Stimulated activated CD4-positive, alpha-beta T cell treated with anti-CD3 and anti-CD28 coated beads, TNF-alpha, amount 100 ng/mL, for 4 hours (primary cell): Measurements from ENCODE around the gene HIPK1.

Experiments used
- DNase-seq, 3 experiments: peaks; one replicate each; pipeline ENCODE4 v3.0.0-alpha.2; 2020; ENCODE audit warnings: low read depth in 3 of 3

Gene HIPK1

DNA sequence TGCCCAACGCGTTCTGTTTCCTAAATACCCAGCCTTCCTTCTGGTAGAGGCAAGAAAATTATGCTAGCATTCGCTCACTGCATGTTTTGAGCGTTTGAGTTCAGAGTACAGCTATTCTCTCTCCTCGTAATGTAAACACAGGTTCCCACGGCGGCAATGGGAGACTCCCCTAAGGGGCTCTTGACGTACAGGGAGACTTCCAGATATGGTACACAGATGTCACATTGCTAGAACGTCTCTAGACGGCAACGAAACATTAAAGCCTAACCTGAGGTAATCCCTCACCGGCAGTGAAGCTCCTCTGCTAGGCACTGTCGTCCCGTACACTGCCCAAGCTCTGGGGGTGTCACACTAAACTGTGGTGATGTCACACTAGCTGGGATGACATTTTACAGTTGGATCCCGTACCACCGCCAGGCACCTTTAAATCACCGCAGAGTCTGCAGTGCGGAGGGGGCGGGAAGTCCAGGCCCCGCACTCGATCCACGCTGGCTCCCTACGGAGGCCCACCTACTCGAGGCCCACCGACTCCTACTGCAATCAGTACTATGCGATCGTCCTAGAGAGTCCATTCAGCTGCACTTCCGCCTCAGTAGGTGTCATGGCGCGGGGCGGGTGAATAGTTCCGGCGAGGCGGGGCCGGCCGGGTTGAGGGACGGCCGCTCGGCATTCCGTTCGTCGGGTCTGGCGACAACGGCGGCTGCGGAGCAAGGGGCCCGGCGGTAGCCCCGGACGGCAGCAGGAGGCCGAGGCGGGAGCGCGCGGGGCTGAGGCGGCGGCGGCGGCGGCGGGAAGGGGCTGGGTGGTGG lies at the start of gene HIPK1:
Gene HIPK1, plus strand, starts transcription at position 384 of the 809 bp plus-strand sequence.
- peak; percentile 82 to 87 (median 85) for DNase-seq

DNA sequence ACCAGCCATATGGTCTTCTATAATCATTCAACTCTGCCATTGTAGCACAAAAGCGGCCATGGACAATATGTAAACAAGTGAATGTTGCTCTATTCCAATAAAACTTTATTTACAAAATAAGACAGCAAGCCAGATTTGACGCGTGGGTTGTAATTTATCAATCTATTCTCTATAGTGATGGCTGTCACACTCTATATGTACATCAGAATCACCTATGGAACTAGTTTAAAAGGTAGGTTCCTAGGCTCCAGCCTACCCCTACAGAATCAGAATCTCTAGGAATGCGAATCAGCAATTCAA lies 49.4 kb upstream of the HIPK1 start:
- no peak for DNase-seq

DNA sequence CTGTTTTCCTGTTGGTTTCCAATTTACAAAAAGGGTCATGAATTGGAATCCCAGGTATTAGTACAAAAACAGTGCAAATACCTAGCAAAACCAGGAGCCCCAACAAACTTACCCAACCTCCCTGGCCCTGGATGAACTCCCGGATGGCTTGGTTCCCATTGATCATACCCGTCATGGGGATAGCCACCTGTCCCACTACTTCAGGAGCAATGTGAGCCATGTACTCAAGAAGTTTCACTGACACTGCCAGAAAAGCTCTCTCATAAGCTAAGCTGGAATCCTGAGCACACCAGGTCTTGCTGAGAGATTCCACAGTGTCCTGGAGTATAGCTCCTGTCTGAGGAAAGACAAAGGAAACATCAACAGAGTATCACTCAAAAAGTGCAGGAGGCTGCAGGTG lies 47.5 kb upstream of the HIPK1 start:
- no peak for DNase-seq

DNA sequence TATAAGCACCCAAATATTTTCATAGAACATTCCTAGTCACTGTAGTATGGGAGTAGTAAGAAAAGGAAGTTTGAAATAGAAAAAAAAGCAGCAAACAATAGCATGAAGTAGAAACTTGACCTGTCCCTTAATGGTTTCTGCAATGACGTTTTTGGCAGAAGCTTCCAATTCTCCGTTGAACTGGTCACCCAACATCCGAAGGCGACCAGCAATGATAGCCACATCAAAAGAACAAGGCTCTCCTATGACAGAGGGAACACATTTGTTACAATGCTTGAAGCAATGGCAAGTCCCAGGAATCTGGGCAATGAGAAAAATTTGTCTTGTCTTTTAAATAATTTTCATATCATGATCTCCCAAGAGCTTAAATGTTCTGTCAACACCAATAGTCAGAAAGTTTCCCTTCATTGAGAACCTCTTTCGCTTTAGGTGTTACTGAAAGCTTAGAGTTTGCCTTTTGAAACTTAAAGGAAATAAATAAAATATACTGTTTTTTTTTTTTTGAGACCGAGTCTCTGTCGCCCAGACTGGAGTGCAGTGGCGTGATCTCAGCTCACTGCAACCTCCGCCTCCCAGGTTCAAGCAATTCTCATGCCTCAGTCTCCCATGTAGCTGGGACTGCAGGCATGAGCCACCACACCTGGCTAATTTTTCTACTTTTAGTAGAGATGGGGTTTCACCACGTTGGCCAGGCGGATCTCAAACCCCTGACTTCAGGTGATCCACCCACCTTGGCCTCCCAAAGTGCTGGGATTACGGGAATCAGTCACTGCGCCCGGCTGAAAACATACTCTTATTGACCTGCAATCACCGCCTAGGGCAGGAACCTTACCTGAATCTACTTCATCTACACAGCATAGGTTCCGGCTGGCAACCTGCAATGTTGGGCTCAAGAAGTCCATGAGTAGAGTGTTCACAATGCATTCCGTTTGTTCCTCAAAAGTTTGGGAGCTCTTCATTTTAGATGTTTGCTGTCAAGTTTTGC lies 42.4 kb upstream of the HIPK1 start:
- no peak for DNase-seq

DNA sequence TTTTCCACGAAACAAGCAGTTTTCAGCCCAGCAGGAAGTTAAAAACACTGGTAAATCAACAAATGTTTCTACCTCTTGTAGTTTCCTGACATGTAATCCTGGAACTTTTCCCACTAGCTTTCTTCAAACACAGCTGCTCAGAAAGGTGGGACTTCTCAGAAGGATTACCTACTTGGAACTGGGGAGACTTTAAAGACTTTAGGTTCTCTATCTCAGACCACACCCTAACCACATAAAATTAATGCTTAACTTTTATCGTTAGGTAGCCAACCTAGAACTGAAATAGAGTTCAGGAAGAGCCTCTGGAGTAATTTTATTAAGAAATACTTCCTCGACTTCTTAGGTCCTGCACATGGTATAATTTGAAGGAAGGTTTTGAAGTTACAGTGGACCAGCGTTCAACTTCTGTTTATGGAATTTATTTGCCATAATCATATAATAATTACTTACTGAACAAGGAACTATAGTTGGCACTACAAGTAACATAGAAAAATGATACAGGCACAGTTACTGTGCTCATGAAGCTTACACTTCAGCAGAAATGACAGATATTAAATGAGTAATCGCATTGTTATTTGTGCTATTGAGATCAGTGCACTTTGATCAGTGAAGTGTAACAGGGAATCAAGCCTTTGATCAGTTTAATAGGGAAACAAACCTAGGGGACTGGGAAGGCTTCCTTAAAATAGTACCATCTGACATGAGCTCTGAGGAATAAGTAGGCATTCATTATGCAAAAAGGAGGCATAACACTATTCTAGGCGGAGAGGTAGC lies 41.5 kb upstream of the HIPK1 start, which contains the start of gene BCL2L15:
Gene BCL2L15, minus strand, starts transcription at position 180 of the 774 bp plus-strand sequence. CDS start 206 bp downstream, outside the sequence.
- DNase-seq, result no peak

DNA sequence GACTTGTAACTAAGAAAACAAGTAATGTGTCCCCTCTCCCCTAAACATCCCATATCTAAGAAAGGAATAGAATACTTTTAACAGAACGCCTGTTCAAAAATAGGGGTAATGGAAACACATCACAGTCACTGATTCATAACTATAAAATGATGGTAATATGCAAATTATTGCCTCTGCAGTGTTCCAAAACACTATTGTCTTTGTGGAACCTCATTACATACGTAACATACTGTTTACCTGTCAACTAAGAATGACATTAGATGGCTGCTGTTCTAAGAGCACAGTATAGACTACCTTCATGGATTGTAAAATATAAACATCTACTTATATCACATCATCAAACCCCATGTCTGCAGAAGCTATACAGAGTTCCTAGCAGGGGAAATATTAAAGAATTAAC lies 38.3 kb upstream of the HIPK1 start:
- no peak for DNase-seq

DNA sequence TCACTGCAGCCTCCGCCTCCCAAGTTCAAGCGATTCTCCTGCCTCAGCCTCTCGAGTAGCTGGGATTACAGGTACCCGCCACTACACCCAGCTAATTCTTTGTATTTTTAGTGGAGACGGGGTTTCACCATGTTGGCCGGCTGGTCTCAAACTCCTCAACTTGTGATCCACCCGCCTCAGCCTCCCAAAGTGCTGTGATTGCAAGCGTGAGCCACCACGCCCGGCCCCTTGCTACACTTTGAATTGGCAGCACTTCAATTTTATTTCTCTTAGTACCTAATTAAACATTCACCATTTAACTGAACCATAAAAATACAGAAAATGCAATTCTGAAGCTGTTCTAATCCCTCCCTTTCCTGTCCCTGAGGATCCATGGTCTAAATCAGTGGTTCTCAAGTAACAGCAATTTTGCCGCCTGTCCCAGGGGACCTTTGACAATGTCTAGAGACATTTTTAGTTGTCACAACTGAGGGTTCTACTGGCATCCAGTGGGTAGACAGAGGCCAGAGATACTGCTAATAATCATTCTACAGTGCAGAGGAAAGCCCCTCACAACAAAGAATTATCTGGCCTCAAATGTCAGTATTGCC lies 37.4 kb upstream of the HIPK1 start:
- DNase-seq, result no peak

DNA sequence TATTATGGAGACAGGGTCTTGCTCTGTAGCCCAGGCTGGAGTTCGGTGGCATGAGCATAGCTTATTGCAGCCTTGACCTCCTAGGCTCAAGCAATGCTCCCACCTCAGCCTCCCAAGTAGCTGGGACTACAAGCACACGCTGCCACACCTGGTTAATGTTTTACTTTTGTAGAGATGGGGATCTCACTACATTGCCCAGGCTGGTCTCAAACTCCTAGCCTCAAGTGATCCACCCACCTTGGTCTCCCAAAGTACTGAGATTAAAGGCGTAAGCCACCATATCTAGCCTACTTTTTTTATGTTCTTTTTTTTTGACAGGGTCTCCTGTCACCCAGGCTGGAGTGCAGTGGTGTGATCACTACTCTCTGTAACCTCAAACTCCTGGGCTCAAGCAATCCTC lies 35.9 kb upstream of the HIPK1 start:
- DNase-seq, result no peak

DNA sequence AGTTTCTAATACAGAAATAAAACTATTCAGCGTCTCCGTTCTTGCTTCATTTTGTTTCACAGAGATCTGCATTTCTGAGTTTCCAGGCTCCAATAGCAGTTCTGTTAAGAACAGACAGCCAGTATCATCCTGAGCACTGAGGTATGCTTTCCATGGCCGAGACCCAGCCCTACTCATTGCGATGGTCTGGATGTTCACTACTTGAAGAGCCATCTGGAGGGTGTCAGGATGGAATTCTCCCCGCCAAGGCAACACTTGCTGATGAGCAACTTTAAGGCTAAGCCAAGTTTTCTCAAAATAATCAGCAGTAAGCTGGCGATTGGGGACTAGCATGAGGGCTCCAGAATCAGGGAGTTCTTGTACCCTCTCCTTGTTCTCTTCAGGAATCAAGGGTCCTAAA lies 34.0 kb upstream of the HIPK1 start:
- no peak for DNase-seq

DNA sequence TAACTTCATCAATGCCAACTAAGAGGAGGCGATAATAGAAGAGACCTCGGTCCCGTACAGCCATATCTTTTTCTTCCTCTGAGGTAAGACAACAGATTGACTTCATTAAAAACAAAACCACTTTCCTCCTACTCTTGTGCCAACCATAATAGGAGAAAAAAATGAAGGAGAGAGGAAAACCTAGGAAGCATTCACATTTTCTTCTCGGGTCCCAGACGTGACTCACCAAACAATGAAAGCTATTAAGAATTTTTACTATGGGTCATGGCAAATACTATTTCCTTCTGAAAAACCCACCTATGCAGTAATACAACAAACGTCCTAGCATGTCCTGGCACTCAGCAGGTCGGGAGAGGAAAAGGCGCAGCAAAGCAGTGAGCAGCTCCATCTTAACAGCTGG lies 33.2 kb upstream of the HIPK1 start:
- no peak for DNase-seq

DNA sequence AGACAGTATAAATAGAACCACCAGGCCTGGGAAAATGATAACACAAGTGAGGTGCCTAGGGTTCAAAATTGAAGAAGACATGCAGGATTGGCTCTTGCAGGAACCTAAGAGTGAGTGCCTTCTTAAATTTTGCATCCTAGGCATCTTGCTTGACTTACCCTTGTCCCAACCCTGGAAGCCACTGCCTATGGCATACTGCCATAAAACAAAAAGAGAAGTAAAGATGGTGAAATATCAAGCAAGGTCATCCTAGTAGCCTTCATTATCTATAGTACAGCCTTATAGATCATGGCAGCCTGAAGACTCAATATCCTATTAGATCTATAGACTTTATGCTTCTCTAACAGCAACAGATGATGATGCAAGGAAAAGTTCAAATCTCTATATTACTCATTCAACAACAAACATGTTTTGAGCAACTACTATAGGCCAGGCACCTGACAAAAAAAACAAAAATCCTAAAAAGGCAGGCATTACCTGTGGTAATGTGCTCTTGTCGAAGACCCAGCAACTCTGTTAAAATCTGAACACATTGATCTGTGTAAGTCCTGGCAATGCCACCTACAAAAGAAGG lies 30.8 kb upstream of the HIPK1 start:
- DNase-seq, result no peak

DNA sequence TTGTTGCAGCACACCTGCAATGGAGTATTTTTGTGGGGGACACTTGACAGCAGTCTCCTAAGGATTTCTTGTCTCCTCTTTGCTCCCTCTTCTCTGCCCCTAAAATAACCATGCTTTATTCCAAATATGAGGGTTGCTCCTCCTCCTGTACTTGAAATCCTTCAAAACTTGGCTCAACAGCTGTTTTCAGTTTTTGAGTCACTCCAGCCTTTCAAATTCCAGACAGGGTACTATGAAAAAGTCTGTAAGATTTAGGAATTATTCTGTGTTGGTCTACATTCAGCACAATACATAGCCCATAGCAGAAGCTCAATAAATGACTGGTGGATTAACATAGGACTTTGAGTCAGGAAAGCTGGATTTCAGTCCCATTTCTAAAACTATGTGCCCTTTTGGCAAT lies 30.0 kb upstream of the HIPK1 start:
- DNase-seq, result no peak

DNA sequence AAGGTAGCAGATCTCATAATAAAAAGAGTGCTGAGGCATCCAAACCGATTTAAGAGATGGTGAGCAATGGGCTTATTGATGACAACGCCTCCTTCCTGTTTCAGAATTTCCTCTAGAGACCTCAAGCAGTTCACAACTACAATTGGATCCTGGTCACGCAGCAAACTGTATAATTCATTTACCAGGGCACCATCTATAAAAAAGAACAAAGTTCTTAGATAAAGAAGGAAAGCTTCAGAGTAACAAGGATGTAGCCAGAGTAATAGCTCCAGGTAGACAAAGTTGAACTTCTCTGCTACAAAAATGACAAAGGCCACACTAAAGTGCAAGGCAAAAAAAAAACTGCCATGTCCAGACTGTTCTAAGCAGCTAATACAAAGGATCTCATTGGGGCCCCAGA lies 27.9 kb upstream of the HIPK1 start:
- no peak for DNase-seq

DNA sequence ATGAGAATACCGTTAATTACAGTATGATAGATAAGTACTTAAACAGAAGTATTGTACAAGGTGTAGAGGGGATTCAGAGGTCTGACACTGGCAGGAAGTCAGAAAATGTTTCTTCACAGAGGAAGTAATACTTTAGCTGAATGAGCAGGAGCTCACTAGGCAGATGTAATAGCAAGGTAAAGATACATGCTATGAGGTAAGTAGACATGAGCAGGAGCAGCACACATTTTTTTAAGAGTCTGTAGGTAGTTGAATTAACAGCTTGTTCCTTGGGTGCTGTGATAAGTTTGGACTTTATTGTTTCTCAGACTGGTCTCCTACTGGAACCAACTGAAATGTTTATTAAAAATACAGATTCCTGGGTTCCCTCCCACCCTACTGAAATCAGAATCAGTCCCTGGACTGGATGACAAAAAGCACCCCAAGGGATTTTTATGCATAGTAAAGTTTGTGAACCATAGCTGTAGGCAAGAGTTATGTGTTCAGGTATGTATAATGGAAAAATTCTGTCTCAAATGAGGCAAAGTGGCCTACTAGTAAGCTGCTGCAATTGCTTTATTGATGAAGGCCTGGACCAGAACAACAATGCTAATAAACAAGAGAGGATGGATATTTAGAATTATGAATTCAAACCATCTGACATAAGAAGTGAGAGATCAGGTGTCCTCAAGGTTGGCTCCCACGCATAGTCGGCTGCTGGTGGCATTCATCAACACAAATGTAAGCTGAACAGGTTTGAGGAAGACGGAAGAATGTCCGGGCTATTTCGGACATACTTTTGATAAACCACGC lies 25.4 kb upstream of the HIPK1 start:
- DNase-seq, result no peak

DNA sequence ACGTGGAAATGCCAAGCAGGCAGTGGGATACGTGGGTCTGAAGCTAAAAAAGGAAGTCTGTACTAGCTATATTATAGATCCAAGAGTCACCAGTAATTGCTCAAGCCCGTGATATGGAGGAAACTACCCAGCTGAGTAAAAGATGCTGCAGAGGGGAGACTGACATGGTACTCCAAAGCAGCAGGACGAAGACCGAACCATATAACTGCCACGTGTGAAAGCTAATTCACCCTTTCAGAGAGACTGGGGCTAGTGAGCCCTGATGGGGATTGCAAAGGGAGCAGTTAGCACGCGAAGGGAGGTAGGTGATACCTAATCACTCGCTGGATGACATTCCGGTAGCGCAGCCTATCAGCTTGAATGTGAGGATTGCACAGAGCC lies 24.8 kb upstream of the HIPK1 start:
- DNase-seq, result peak in 1 of 3 experiments; percentile 32

DNA sequence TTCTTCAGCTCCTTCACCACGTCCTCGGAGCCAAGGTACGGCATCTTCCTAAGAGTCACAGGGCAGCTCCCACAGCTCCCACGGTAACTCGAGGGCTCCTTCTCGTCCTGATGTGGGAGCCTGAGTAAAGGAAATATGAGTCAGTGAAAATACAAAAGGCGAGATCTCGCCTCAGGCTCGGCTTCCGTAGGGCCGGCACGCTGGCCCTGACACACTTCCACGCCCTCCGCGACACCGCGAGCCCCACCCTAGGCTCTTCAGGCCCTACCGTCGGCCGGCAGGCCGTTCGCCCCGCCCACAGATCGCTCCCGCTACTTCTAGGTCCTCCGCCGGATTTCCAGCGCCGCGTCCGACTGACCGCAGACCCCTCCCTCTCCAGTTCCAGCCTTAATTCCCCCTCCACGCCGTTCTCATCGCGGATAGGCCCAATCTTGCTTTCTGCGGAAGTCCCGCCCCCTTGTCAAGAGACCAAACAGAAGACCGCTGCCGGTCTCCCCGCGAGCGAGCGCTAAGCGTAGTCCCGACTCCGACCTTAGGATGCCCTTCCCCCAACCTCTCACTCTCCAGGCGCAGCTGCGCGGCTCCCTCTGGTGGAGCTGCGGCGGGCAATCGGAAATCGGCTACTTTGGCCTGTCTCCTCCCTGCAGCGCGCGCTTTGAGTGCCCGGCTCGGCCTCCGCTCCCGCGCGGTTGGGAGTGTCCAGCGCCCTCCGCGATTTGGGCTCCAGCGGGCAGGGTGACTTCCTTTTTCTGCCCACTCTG lies 24.3 kb upstream of the HIPK1 start, which contains the start of the genes AP4B1 and DCLRE1B:
Gene AP4B1, minus strand, starts transcription at position 126 of the 761 bp plus-strand sequence. Its CDS starts 82 bp downstream, at position 44.
Gene DCLRE1B, plus strand, starts transcription at position 653 of the 761 bp plus-strand sequence. CDS start 261 bp downstream, outside the sequence.
- DNase-seq, result peak; percentile 85 to 95 (median 93)

DNA sequence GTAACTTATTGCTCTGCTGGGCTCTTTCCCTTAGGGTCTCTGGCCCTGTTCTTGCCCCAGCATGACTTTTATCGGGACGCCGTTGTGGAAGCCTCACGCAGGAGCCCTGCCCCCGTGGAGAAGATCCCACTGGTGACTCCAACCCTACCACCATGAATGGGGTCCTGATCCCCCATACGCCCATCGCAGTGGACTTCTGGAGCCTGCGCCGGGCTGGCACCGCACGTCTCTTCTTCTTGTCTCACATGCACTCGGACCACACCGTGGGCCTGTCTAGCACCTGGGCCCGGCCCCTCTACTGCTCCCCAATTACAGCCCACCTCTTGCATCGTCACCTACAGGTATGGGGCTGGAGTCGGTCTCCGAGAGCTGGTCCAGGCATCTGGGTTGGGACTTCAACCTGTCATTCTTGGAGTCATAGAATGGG lies 23.7 kb upstream of the HIPK1 start:
- DNase-seq, result no peak

DNA sequence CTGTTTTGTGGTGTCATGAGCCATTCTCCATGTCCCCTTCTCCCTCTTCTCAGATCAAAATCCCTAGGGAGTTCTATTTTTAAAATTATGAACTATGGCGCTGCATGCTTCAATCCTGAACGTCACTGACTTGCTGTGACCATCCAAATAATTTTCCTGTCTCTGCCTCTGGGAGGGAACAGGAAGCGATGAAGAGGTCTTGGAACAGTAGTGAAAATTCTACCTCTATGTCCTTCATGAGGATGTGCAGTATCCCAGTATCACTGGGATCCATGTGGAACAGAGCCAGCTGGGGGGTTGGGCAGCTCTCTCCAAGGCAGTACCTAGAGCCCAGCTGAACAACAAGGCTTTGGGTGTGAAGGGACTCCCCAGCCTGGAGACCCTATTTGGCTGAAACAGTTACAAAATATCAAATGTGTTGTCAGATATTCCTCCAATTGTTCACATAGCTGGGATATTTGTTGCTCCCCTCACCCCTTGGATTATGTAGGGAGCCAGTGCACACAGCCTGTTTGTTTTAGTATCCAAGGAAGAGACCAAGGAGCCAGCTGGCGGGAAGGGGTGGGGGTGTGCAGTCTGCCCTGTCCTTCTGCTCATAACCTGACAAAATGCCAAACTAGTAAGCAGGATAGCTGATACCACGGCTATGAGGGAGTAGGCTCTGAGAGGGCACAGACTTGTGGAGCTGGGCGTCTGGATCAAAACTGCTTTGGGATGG lies 16.4 kb upstream of the HIPK1 start:
- DNase-seq, result no peak

DNA sequence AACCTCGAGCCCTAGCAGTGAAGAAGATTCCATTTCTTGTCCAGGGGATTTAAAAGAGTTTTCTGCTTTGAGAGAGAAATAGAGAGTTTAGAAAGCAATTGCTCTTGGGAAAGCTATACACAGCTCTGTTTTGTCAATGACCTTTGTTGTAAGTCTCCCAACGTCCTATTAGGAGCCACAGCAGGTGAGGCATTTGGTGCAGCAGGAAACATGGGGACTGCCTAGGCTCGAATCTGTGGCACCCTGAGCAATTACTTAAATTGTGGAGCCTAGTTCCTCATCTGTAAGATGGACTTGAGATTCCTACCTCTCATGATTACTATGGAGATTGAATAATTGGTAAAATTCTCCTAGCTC lies 15.8 kb upstream of the HIPK1 start:
- DNase-seq, result no peak
